GM12878 (cell line): ENCODE results near the gene FBXL17. TPM values are rescaled to one million over a fixed set of nuclear protein-coding genes. Genes with fewer than 3 reads are reported as not detected.

Experiments used
- ATAC-seq: fragments of 200-7000 bp; cut with Tn5 transposase; 3 replicates; pipeline ENCODE4 v1.9.1; 2020; ENCODE audit warnings: mild to moderate bottlenecking, moderate library complexity
- BruUV-seq: library from RNA; stranded (reverse); fragments of 400-500 nt; replicated peaks from 2 replicates; lab custom pipeline; 2021; lab: Mats Ljungman, UMichigan
- CTCF ChIA-PET: fragments of 300-600 bp; sonication (Branson Sonifier 250); formaldehyde crosslinking; extraction: SDS; loops from one replicate; lab custom pipeline; 2021; ENCODE audit warnings: inconsistent platforms; lab: Yijun Ruan, JAX
- POLR2A ChIA-PET: fragments of 350-600 bp; formaldehyde crosslinking; extraction: SDS; loops from one replicate; lab custom pipeline; 2021; ENCODE audit warnings: inconsistent platforms; lab: Charles Lee
- RAD21 ChIA-PET: fragments of 300-600 bp; sonication (Branson Sonifier 250); formaldehyde crosslinking; loops from one replicate; lab custom pipeline; 2023; ENCODE audit warnings: antibody characterized with exemption; ENCODE audit not compliant: unreplicated experiment; lab: Charles Lee
- SMC1A ChIA-PET: fragments of 300-600 bp; sonication (Branson Sonifier 250); formaldehyde crosslinking; loops from one replicate; lab custom pipeline; 2023; ENCODE audit not compliant: unreplicated experiment, uncharacterized antibody; lab: Charles Lee
- DNase-seq: peaks from one replicate; pipeline ENCODE4 v3.0.0-alpha.2; 2011; ENCODE audit warnings: low read depth, low spot score
- FAIRE-seq: peaks from 3 replicates; lab custom pipeline; 2011; peaks lifted over from hg19 to GRCh38; lab: Jason Lieb, UNC
- H2AFZ ChIP-seq: 2 replicates; pipeline ENCODE4 v1.6.0; 2011; ENCODE audit warnings: low read depth, low read length, control low read depth; ENCODE audit not compliant: control insufficient read depth
- H3K27ac ChIP-seq: 2 replicates; pipeline ENCODE4 v1.5.1; 2011; ENCODE audit warnings: control low read depth; ENCODE audit not compliant: control insufficient read depth, insufficient read depth
- H3K27me3 ChIP-seq, 2 experiments: replicated peaks in 1 of 2; 2 replicates each; pipeline versions ENCODE4 v1.6.0 to v1.6.1; 2011; ENCODE audit warnings: low read length in 1 of 2; ENCODE audit not compliant: control insufficient read depth in 2 of 2, insufficient read depth in 2 of 2
- H3K36me3 ChIP-seq, 2 experiments: 2 replicates each; pipeline ENCODE4 v1.5.1; 2011; ENCODE audit warnings: low read length in 1 of 2; ENCODE audit not compliant: control insufficient read depth in 2 of 2, insufficient read depth in 2 of 2
- H3K4me1 ChIP-seq: 2 replicates; pipeline ENCODE4 v1.6.1; 2011; ENCODE audit warnings: mild to moderate bottlenecking, low read length, moderate library complexity, mixed read lengths; ENCODE audit not compliant: control insufficient read depth, insufficient read depth
- H3K4me2 ChIP-seq: 2 replicates; pipeline ENCODE4 v1.6.0; 2011; ENCODE audit warnings: control low read depth; ENCODE audit not compliant: control insufficient read depth, insufficient read depth
- H3K4me3 ChIP-seq: fragments of 200-600 bp; sonication (generic); 2 replicates; pipeline ENCODE4 v1.5.1; 2016
- H3K79me2 ChIP-seq: 2 replicates; pipeline ENCODE4 v1.6.0; 2011; ENCODE audit warnings: low read length; ENCODE audit not compliant: control insufficient read depth, insufficient read depth
- H3K9ac ChIP-seq: 2 replicates; pipeline ENCODE4 v1.8.0; 2011; ENCODE audit warnings: low read length, control low read depth, mixed read lengths; ENCODE audit not compliant: control insufficient read depth, insufficient read depth
- H3K9me3 ChIP-seq: replicated peaks from 3 replicates; pipeline ENCODE4 v1.5.1; 2011; ENCODE audit warnings: mild to moderate bottlenecking, low read length; ENCODE audit not compliant: control insufficient read depth, insufficient read depth
- H4K20me1 ChIP-seq: 2 replicates; pipeline ENCODE4 v1.6.0; 2011; ENCODE audit not compliant: control insufficient read depth, insufficient read depth
- BCL11A ChIP-seq: IDR thresholded peaks from 2 replicates; pipeline ENCODE4 v1.6.1; 2011; ENCODE audit warnings: low read depth, low read length
- BRCA1 ChIP-seq: IDR thresholded peaks from 2 replicates; pipeline ENCODE4 v1.6.1; 2011; ENCODE audit warnings: low read depth, low read length, improper control_type of control experiment
- CREM ChIP-seq: IDR thresholded peaks from 2 replicates; pipeline ENCODE4 v1.6.1; 2014; ENCODE audit warnings: antibody characterized with exemption, low read depth
- CUX1 ChIP-seq: IDR thresholded peaks from 2 replicates; pipeline ENCODE4 v1.6.1; 2012; ENCODE audit warnings: improper control_type of control experiment, low read depth, low read length; ENCODE audit not compliant: insufficient replicate concordance
- E4F1 ChIP-seq: fragments of 450-650 bp; IDR thresholded peaks from 2 replicates; pipeline ENCODE4 v1.6.1; 2018; ENCODE audit warnings: borderline replicate concordance, mild to moderate bottlenecking; ENCODE audit not compliant: partially characterized antibody
- FOXM1 ChIP-seq: IDR thresholded peaks from 2 replicates; pipeline ENCODE4 v1.6.1; 2012; ENCODE audit warnings: low read depth, mild to moderate bottlenecking, inconsistent platforms, low read length, moderate library complexity
- NR2F1 ChIP-seq: fragments of 450-650 bp; conservative IDR thresholded peaks from 2 replicates; pipeline ENCODE4 v1.6.1; 2017; ENCODE audit warnings: mild to moderate bottlenecking
- POLR2A ChIP-seq: IDR thresholded peaks from 2 replicates; pipeline ENCODE4 v1.6.1; 2011; ENCODE audit warnings: low read depth, mild to moderate bottlenecking, low read length
- POLR2AphosphoS5 ChIP-seq: IDR thresholded peaks from 2 replicates; pipeline ENCODE4 v1.6.1; 2011; ENCODE audit warnings: mild to moderate bottlenecking, low read length, inconsistent platforms
- SREBF2 ChIP-seq: IDR thresholded peaks from 2 replicates; pipeline ENCODE4 v1.6.1; 2012; ENCODE audit warnings: mild to moderate bottlenecking, low read length
- in situ Hi-C: fragments of 300-500 bp; cut with MboI; formaldehyde crosslinking; loops from 9 replicates; pipeline ENCODE4 v1.14.3; 2018; ENCODE audit warnings: mixed read lengths
- intact Hi-C: fragments of 100-400 bp; cut with micrococcal nuclease; formaldehyde crosslinking; loops from one replicate; pipeline ENCODE4 v1.14.2; 2022; ENCODE audit not compliant: unreplicated experiment
- polyA plus RNA-seq, 11 experiments: library from polyadenylated mRNA; depleted of rRNA in 4 of 11; unstranded in 6 of 11; stranded (reverse) in 5 of 11; fragments of >200 nt; fragmentation: Nextera tagmentation in 4 of 11; fragmentation: Illumina TruSeq in 1 of 11; extraction: Ambion mirVana in 4 of 11; extraction: Trizol in 1 of 11; gene quantifications; 1 replicate in 1 of 11; 2 replicates in 10 of 11; pipeline versions ENCODE4 v1.2.1 to v1.2.3, GENCODE V29; 2011 to 2016; ENCODE audit warnings: inconsistent platforms in 2 of 11, missing spikeins in 2 of 11, low read depth in 1 of 11
- total RNA-seq, 4 experiments: library from RNA; depleted of rRNA in 3 of 4; stranded (reverse); fragments of >200 nt in 3 of 4; fragmentation: Illumina TruSeq in 1 of 4; extraction: Trizol in 1 of 4; gene quantifications; 2 replicates each; pipeline versions ENCODE4 v1.2.1 to v1.2.3, GENCODE V29; 2013 to 2021
- TF ChIP-seq, protein P1 (sequence below): fragments of 450-650 bp; IDR thresholded peaks from 2 replicates; pipeline ENCODE4 v1.6.1; 2014; ENCODE audit warnings: mild to moderate bottlenecking
- TF ChIP-seq, protein P2 (sequence below): IDR thresholded peaks from 2 replicates; pipeline ENCODE4 v1.6.1; 2011; ENCODE audit warnings: borderline replicate concordance, low read depth, mild to moderate bottlenecking, moderate library complexity, mixed read lengths, low read length; ENCODE audit not compliant: insufficient read depth; ENCODE audit errors: extremely low read length
- TF ChIP-seq, protein P3 (sequence below): IDR thresholded peaks from 2 replicates; pipeline ENCODE4 v1.6.1; 2012; ENCODE audit warnings: low read length, inconsistent platforms

The FBXL17 gene
- total and polyA plus RNA-seq, 10 of the 15 experiments (the other 5 are each of a cell fraction or from before 2014, with no cell fraction given): 0.88 to 9.0 (median 4.4) TPM

DNA sequence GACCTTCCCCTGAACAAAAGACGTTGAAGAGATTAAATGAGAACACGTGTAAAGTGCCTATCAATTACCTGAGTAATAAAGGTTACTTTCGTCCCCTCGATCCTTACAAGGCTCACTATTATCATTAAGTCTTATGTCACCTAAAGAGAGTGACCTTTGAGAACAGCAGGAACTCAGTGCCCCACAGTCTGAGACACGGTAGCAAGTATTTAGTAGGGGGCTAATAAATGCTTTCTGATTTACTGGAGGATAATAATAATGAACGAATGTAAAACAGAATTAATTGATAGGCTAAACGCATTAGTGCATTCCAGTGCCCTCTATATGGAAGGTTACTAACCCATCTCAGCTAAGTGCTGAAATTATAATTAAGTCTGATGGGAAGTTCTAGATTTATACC is 199.9 kb downstream of the FBXL17 start (continued):
- TF ChIP-seq, protein P1, sequence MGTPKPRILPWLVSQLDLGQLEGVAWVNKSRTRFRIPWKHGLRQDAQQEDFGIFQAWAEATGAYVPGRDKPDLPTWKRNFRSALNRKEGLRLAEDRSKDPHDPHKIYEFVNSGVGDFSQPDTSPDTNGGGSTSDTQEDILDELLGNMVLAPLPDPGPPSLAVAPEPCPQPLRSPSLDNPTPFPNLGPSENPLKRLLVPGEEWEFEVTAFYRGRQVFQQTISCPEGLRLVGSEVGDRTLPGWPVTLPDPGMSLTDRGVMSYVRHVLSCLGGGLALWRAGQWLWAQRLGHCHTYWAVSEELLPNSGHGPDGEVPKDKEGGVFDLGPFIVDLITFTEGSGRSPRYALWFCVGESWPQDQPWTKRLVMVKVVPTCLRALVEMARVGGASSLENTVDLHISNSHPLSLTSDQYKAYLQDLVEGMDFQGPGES: no peak
- TF ChIP-seq POLR2A: no peak
- TF ChIP-seq, all 136 proteins: peak for 0

- SMC1A ChIA-PET: interaction anchor here (0.8 to 1.6 kb wide), 4 partner anchors 11 to 63 kb away, joined by 3 read pairs; no protein-coding TSS in a partner anchor
- no peak overlapping the region for H3K4me2 ChIP-seq
- no peaks in the 10 kb centered on the region for H3K4me1 ChIP-seq
- H3K9ac ChIP-seq: no peak overlapping the region
- H2AFZ ChIP-seq: no peak overlapping the region
- no peak for DNase-seq
- ATAC-seq: no peak
- no peaks in the 10 kb centered on the region for H3K79me2 ChIP-seq
- no peaks in the 10 kb centered on the region for H3K36me3 ChIP-seq
- no peaks in the 10 kb centered on the region for H3K27me3 ChIP-seq
- in situ Hi-C loops (no loop called here), intact Hi-C loops (no loop called here)
- POLR2A ChIA-PET: interaction anchor here (1.2 kb wide), 1 partner anchor 17 kb away, joined by 3 read pairs; no protein-coding TSS in a partner anchor
- no peak overlapping the region for H3K27ac ChIP-seq
- no TSS peak for BruUV-seq
- no peaks in the 10 kb centered on the region for H4K20me1 ChIP-seq
- no peak overlapping the region for H3K4me3 ChIP-seq
- FAIRE-seq: no peak
- CTCF ChIA-PET: interaction anchor here (1.5 kb wide), 1 partner anchor 27 kb away, joined by 3 read pairs; no protein-coding TSS in a partner anchor
- H3K9me3 ChIP-seq: no peaks in the 10 kb centered on the region
- RAD21 ChIA-PET: no interaction called here
- TF ChIP-seq FOXM1 (no peak), E4F1 (no peak), POLR2AphosphoS5 (no peak), BCL11A (no peak), CUX1 (no peak), BRCA1 (no peak), NR2F1 (no peak), SREBF2 (no peak), CREM (no peak)
- TF ChIP-seq, protein P2, sequence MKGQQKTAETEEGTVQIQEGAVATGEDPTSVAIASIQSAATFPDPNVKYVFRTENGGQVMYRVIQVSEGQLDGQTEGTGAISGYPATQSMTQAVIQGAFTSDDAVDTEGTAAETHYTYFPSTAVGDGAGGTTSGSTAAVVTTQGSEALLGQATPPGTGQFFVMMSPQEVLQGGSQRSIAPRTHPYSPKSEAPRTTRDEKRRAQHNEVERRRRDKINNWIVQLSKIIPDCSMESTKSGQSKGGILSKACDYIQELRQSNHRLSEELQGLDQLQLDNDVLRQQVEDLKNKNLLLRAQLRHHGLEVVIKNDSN: no peak
- TF ChIP-seq, protein P3, sequence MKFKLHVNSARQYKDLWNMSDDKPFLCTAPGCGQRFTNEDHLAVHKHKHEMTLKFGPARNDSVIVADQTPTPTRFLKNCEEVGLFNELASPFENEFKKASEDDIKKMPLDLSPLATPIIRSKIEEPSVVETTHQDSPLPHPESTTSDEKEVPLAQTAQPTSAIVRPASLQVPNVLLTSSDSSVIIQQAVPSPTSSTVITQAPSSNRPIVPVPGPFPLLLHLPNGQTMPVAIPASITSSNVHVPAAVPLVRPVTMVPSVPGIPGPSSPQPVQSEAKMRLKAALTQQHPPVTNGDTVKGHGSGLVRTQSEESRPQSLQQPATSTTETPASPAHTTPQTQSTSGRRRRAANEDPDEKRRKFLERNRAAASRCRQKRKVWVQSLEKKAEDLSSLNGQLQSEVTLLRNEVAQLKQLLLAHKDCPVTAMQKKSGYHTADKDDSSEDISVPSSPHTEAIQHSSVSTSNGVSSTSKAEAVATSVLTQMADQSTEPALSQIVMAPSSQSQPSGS: no peak
Observed at GRCh38 chr5:108174286-108174685, 207.6 kb downstream of the FBXL17 start.
